Measurements from ENCODE around the gene GART.
"Not testable (repeated sequence)": the region's sequence is repeated elsewhere in the genome, so short reads cannot be mapped to it uniquely, and the experiment has no call there.

Gene GART

GRCh38 chr21:33541756-33542639 lies at the start of gene GART:
Gene GART, minus strand, starts transcription at chr21:33542117. Its CDS starts 2,802 bp downstream, at chr21:33539315.
- DNase-seq, result peak; percentile 13

- DNase-seq, result no peak
Measured at GRCh38 chr21:33588485-33589335, 46.8 kb upstream of the GART start, which contains the start of gene DONSON. Gene DONSON, minus strand, starts transcription at chr21:33588684. Its CDS starts 43 bp downstream, at chr21:33588641.

GRCh38 chr21:33587792-33588484 lies 46.0 kb upstream of the GART start:
- DNase-seq, result no peak

GRCh38 chr21:33586927-33587326 lies 45.0 kb upstream of the GART start:
- no peak for DNase-seq

DNA sequence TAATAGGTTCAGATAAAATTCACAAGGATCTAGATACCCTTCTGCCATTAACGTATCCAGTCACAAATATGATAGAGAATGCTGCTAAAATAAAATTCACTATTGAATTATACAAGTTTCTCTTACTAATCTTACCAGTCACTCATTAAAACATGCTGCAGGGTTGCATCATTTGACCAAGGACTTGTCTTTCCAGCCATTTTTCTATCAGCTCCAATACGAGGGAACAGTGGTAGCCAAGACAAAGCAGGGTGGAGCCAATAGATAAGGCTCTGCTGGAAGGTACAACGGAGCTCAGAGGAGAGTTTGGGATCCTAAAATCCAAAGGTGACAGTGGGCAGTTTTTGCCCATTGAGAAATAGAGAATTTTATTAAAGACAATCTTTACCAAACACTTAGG lies 42.5 kb upstream of the GART start:
- DNase-seq, result no peak

DNA sequence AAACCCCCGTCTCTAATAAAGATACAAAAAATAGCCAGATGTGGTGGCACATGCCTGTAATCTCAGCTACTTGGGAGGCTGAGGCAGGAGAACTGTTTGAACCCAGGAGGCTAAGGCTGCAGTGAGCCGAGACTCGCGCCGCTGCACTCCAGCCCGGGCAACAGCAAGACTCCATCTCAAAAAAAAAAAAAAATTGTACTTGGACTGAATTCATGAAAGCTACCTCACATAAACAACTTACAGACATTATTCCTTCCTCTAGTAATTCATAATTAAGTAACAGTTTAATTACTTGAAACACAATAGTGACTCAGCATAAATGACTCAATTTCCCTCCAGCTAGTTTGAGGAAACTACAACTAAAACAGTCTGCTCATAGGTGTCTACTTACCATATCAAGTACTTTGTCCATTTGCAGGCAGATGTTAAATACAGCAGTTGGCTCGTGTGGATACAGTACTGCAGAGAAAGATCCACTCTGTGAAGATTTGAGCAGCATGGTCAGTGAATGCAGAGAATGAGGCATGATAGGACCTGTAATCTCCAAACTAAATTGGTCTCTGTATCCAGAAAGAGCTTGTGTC lies 37.1 kb upstream of the GART start:
- no peak for DNase-seq

GRCh38 chr21:33578214-33578613 lies 36.3 kb upstream of the GART start:
- DNase-seq, result no peak

GRCh38 chr21:33576741-33577141 lies 34.8 kb upstream of the GART start:
- DNase-seq, result not testable (repeated sequence)

DNA sequence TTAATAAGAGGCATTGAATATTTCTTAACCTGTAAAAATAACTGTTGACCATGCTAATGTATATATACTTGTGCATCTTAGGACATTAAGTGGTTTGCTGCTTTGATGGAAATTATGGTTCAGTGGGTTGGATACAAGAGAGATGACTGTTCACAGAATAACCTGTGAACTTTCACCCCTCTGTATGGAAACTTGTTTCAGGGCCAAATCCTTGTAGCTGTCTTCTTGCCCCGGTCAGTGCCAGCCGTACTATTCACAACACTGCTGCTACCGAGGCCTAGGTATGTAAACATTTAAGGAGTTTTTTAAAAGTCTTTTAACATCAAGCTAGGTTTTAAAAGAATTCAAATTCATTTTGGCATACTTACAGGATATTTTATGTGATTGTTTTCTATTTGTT lies 30.4 kb upstream of the GART start:
- DNase-seq, result no peak

- DNase-seq, result no peak
Measured at GRCh38 chr21:33569991-33570390, 28.1 kb upstream of the GART start.

DNA sequence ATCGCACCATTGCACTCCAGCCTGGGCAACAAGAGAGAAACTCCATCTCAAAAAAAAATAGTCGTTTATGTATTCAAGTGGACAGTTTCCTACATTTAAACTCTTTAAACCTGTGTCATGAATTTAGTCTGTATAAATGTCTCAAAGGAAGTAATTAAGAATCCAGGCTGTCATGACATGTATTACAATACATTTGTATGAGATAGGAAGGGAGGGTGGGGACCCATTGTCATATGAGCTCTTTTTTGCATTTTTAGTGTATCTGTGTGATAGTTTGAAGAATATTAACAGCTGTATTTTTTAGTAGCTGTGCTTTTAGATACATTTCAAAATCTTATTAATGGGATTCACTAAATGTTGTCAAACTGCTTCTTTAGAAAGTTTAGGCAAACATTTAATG lies 26.5 kb upstream of the GART start:
- no peak for DNase-seq

- no peak for DNase-seq
Measured at GRCh38 chr21:33567914-33568313, 26.0 kb upstream of the GART start.

GRCh38 chr21:33566514-33566913 lies 24.6 kb upstream of the GART start:
- no peak for DNase-seq

DNA sequence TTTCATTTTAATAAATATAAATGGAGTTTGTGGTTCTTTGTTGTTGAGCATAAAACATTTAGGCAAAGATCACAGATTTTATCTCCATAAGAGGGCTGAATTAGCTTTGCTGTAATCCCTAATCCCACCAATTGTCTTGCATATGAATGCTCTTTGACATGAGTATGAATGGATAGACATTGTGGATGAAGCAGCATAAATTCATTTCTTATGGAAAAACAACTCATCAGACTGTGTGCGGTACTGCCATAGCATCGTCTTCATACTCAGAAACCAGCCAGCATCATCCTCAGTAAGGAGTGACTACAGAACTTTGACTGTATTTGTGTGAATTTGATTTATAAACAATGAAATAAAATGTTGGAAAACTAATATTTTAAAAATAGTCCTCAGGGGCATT lies 20.5 kb upstream of the GART start:
- no peak for DNase-seq

DNA sequence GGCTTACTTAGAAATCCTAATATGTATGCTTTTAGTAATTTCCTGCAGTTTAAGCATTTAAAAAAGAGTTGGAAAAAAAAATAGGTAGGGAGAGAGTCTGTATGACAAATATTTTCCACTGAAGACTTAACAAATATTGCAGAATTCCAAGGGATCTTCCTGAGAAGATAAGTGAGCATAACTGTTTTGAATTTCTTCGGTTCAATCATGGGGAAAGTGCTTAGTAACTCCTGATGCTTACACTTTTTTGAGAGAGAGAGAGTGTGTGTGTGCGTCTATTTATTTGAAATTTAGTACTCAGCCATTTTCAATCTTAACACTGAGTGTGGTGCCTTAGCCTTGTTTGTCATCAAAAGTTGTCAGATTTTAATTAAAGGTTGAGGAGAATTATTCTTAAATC lies 19.5 kb upstream of the GART start:
- DNase-seq, result no peak

- no peak for DNase-seq
Measured at GRCh38 chr21:33560965-33561364, 19.0 kb upstream of the GART start.

DNA sequence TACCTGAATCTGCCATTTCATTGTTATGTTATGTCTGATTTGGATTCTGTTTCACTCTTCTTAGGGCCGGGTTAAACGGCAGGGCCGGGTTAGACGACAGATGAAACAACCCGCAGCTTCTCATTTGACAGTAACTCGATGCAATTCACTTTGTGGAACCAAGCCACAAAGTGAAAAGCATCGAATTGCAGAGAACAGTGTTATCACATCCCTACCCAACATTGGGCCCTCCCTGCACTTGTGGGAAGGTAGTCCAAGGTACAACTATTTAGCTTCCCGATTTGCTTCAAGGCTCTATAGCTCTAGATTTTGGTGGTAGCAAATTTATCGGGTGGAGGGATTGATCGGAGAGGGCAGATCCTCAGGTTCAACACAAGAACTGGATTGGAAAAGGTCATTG lies 17.9 kb upstream of the GART start:
- no peak for DNase-seq

DNA sequence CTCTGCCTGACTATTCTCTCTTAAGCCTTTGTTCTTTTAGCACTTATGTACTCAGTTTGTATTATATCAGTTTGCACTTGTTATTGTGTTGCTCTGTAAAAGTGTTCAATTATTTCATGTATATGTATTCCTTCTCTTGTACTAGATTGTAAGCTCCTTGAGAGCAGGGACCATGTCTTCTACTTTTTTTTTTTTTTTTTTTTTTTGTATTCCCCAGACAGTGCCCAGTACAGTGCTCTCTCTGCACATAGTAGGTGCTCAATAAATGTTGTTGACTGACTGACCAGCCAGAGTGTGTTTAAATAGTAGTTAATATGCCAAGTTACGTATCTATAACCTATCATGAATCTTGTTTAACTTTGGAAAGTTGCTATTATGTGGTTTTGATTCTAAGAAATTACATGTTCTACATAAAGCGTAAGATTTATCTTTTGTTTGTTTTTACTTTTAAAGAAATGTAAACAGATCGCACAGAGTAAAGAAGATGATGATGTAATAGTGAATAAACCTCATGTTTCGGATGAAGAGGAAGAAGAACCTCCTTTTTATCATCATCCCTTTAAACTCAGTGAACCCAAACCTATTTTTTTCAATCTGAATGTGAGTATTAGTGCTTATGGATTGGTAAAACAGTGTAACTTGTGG lies 17.0 kb upstream of the GART start:
- DNase-seq, result no peak

DNA sequence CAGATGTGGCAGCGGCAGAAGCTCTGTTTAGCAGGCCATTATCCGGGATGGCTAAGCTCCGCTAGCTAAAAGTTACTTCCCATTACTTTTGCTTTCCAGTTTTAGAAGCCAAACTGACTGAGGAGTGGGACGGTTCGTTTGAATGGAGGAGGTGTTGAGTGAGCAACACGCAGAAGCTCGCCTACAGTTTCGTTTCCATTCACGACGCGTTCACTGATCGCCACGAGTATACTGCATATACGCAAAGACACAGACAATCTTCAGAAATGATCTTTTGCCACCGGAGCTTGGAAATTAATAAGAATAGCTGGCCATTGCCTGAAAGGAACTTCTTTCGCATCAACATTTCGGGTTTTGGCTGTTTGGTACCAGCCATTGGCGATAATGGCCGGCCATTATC lies 15.5 kb upstream of the GART start:
- DNase-seq, result no peak

- no peak for DNase-seq
Measured at GRCh38 chr21:33554982-33555344, 13.0 kb upstream of the GART start.

DNA sequence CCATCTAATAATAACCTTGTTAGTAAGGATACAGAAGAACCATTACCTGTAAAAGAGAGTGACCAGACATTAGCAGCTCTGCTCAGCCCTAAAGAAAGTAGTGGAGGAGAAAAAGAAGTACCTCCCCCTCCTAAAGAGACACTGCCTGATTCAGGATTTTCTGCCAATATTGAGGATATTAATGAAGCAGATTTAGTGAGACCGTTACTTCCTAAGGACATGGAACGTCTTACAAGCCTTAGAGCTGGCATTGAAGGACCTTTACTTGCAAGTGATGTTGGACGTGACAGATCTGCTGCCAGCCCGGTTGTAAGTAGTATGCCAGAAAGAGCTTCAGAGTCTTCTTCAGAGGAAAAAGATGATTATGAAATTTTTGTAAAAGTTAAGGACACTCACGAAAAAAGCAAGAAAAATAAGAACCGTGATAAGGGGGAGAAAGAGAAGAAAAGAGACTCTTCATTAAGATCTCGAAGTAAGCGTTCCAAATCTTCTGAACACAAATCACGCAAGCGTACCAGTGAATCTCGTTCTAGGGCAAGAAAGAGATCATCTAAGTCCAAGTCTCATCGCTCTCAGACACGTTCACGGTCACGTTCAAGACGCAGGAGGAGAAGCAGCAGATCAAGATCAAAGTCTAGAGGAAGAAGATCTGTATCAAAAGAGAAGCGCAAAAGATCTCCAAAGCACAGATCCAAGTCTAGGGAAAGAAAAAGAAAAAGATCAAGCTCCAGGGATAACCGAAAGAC lies 12.5 kb upstream of the GART start:
- no peak for DNase-seq
